GM04504 (cell line): ENCODE results near the gene IGFL3.

Source experiments
- DNase-seq: peaks from one replicate; pipeline ENCODE4 v3.0.0-alpha.2; 2012; ENCODE audit warnings: low read depth

Gene IGFL3

DNA sequence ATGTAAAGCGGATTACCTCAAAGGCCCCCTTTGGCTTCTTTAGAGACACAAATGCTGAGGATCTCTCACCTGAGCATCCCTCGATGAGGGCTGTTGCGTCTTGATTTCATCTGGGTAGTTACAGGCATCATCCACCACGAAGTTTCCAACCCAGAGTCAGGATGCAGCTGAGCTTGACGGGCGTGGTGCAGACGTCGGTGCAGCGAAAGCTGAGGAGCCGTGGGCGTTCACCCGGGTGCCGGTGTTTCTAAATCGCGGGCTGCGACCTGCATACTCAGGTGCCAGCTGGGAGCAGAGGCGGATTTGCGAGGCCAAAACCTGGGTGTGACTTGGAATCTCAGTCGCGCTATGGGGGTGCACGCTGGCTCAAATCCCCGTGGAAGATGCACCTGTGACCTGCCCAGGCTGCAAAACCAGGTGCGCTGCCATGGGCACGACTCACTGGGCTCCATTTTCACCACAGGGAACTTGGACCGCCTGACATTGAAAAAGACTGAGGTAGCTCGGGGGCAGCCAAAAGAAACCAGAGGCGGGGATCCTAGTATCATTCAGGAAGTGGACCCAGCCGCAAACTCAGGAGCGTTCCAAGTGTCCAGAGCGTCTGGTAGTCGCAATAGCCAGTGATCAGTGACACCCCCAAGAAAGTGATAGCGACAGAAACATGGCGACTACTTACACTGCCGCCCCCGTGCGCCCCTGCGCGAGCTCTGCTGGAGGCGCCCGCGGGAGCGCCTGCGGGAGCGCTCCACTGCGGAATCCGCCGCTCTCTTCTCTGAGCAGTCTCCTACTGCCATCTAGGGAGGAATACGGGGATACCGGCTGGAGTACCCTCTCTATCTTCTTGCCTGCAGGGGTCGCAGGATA, 47.3 kb downstream of the IGFL3 start:
- peak; percentile 56 for DNase-seq

DNA sequence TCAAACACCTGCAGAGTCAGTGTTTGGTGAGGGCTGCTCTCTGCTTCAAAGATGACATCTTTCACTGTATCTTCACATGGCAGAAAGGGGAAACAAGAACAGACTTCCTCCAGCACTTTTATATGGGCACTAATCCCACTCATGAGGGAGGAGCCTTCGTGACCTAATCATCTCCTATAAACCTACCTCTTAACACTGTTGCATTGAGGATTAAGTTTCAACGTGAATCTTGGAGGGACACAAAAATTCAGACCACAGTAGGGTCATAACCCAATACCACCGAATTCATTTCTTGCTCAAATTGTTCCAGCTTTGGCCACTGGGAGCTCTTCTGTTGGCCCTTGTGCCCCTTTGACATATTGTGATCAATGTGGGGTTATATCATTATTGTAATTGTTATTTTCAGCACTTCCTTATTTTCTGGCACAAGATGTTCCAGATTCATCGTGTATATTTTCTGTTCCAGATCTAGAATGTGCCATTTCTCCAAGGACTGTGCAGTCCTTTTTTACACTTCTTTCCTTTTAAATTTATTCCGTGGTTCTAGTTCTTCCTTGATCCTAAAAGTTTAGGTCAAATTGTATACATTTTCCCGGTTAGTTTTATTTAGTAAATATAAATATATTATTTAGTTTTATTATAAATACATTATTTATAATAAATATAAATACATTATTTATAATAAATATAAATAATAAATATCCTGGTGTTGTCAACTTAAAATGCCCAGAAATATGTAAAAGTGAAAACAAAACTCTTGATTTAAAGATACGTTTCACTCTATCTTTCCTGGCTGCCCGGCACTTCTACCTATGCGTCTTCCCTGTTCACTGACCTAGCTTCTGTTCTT, 48.2 kb downstream of the IGFL3 start:
- no peak for DNase-seq

DNA sequence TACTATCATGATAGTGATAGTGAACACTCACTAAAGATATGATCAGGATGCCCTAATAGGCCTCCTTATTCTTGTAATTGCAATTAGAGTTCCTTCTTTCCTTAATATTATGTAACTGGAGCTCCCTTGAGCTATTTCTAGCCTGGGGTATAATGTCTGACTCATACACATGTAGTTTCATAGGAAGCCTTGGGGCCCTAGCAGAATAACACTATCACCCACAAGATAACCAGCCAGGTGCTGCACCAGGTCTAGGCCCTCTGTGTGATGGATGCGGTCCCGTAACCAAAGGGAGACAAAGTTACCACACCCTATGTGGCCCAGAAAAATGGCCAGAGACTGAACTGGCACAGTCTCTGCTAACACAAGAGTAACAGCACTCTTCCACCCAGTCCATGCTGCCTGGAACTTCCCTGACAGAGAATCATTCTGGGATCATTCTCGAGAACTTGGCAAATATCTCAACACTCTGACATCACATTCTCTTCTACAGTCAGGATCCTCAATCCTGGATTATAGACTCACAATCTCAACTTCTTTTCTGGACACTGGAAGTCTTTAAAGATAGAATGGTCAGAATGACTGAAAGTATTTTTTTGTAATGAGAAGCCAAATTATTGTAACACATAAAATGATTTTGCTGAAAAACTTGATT, 51.1 kb downstream of the IGFL3 start:
- DNase-seq, result no peak
